B cell (primary cell): ENCODE data around the gene LDLRAD2. TPM values are rescaled to one million over a fixed set of nuclear protein-coding genes. Genes with fewer than 3 reads are reported as not detected.

Source experiments
- ATAC-seq: fragments of 200-7000 bp; cut with Tn5 transposase; one replicate; pipeline ENCODE4 v1.10.0; 2021; ENCODE audit warnings: low read depth, mild to moderate bottlenecking, moderate number of reproducible peaks, moderate library complexity
- CTCF ChIA-PET: fragments of 350-600 bp; sonication (Branson Sonifier 250); formaldehyde crosslinking; loops from one replicate; lab custom pipeline; 2021; ENCODE audit warnings: antibody characterized with exemption, inconsistent platforms; lab: Charles Lee
- POLR2A ChIA-PET: fragments of 350-600 bp; sonication (Branson Sonifier 250); formaldehyde crosslinking; loops from one replicate; lab custom pipeline; 2021; ENCODE audit warnings: antibody characterized with exemption; lab: Charles Lee
- DNase-seq: peaks from one replicate; pipeline ENCODE4 v3.0.0; 2013
- H2AFZ ChIP-seq: 2 replicates; pipeline ENCODE4 v1.6.1; 2012; ENCODE audit warnings: mild to moderate bottlenecking, low read depth, low read length; ENCODE audit not compliant: insufficient read depth, poor library complexity, severe bottlenecking
- H3K27ac ChIP-seq, 2 donors: 1 replicate in 1 of 2; 2 replicates in 1 of 2; pipeline ENCODE4 v1.5.1; 2012 to 2013; ENCODE audit warnings: low read length in 2 of 2, mild to moderate bottlenecking in 2 of 2, moderate library complexity in 1 of 2
- H3K27me3 ChIP-seq, 4 experiments: fragments of 200-600 bp in 1 of 4; sonication (generic) in 1 of 4; replicated peaks in 1 of 4; 1 replicate in 2 of 4; 2 replicates in 2 of 4; pipeline versions ENCODE4 v1.6.1 to v1.7.0; 2013 to 2016; ENCODE audit warnings: low read length in 3 of 4, mild to moderate bottlenecking in 2 of 4, mixed read lengths in 1 of 4, moderate library complexity in 1 of 4; ENCODE audit not compliant: insufficient read depth in 4 of 4, control insufficient read depth in 3 of 4; ENCODE audit errors: control extremely low read depth in 1 of 4
- H3K36me3 ChIP-seq, 2 experiments: replicated peaks in 1 of 2; 1 replicate in 1 of 2; 2 replicates in 1 of 2; pipeline versions ENCODE4 v1.6.1 to v1.7.1; 2013; ENCODE audit warnings: low read length in 1 of 2; ENCODE audit not compliant: insufficient read depth in 2 of 2, control insufficient read depth in 1 of 2; ENCODE audit errors: control extremely low read depth in 1 of 2, extremely low read depth in 1 of 2
- H3K4me1 ChIP-seq, 2 donors: fragments of 200-600 bp in 1 of 2; sonication (generic) in 1 of 2; 1 replicate in 1 of 2; 2 replicates in 1 of 2; pipeline versions ENCODE4 v1.5.1 to v1.6.1; 2013 to 2017; ENCODE audit warnings: low read length in 2 of 2; ENCODE audit not compliant: control insufficient read depth in 2 of 2, insufficient read depth in 2 of 2
- H3K4me2 ChIP-seq: replicated peaks from 2 replicates; pipeline ENCODE3; 2012; ENCODE audit warnings: mild to moderate bottlenecking, low read depth, low read length; ENCODE audit not compliant: poor library complexity, severe bottlenecking
- H3K4me3 ChIP-seq, 5 experiments: fragments of 200-600 bp in 1 of 5; sonication (generic) in 1 of 5; 1 replicate in 3 of 5; 2 replicates in 2 of 5; pipeline versions ENCODE4 v1.5.1 to v1.7.0; 2011 to 2016; ENCODE audit warnings: low read length in 4 of 5, mild to moderate bottlenecking in 4 of 5, low read depth in 2 of 5, control low read depth in 1 of 5, moderate library complexity in 1 of 5; ENCODE audit not compliant: insufficient read depth in 1 of 5; ENCODE audit errors: control extremely low read depth in 1 of 5, extremely low read depth in 1 of 5
- H3K79me2 ChIP-seq: fragments of 200-600 bp; sonication (generic); one replicate; pipeline ENCODE4 v1.6.0; 2016; ENCODE audit warnings: low read length; ENCODE audit not compliant: control insufficient read depth, insufficient read depth
- H3K9ac ChIP-seq: fragments of 200-600 bp; sonication (generic); 2 replicates; pipeline ENCODE4 v1.6.1; 2017; ENCODE audit warnings: mild to moderate bottlenecking, low read length, moderate library complexity
- H3K9me3 ChIP-seq, 3 donors: one replicate each; pipeline versions ENCODE4 v1.6.1 to v1.7.1; 2013; ENCODE audit warnings: low read length in 2 of 3; ENCODE audit not compliant: control insufficient read depth in 2 of 3, insufficient read depth in 1 of 3; ENCODE audit errors: control extremely low read depth in 1 of 3
- H4K20me1 ChIP-seq: 2 replicates; pipeline ENCODE4 v1.6.0; 2012; ENCODE audit warnings: mild to moderate bottlenecking, low read length; ENCODE audit not compliant: insufficient read depth, control insufficient read depth, poor library complexity, severe bottlenecking
- H3K27ac Mint-ChIP-seq: one replicate; pipeline ENCODE4 v1.8.0; 2021; ENCODE audit warnings: mixed read lengths
- H3K27me3 Mint-ChIP-seq: one replicate; pipeline ENCODE4 v1.8.0; 2021; ENCODE audit warnings: mixed read lengths
- H3K4me1 Mint-ChIP-seq: one replicate; pipeline ENCODE4 v1.8.0; 2021; ENCODE audit warnings: mixed read lengths
- H3K4me3 Mint-ChIP-seq: one replicate; pipeline ENCODE4 v1.8.0; 2021; ENCODE audit warnings: mixed read lengths
- H3K9me3 Mint-ChIP-seq: one replicate; pipeline ENCODE4 v1.8.0; 2022; ENCODE audit warnings: mixed read lengths; ENCODE audit not compliant: insufficient read depth
- EZH2 ChIP-seq: IDR thresholded peaks from 2 replicates; pipeline ENCODE4 v1.6.1; 2012; ENCODE audit warnings: borderline replicate concordance, low read depth, mild to moderate bottlenecking, moderate library complexity, low read length; ENCODE audit not compliant: insufficient read depth, poor library complexity, severe bottlenecking
- WGBS: methylation state at CpG from one replicate; pipeline ENCODE4 v1.1.5; 2013; ENCODE audit warnings: missing lambda C conversion rate; ENCODE audit not compliant: insufficient coverage; 5-methylcytosine and 5-hydroxymethylcytosine counted together
- intact Hi-C: fragments of 100-400 bp; cut with micrococcal nuclease; formaldehyde crosslinking; loops from one replicate; pipeline ENCODE4 v1.10.0; 2022
- polyA plus RNA-seq: library from polyadenylated mRNA; depleted of rRNA; stranded (reverse); fragments of >200 nt; gene quantifications from 2 replicates; pipeline ENCODE4 v1.2.3, GENCODE V29; 2012
- total RNA-seq, 2 donors: library from RNA; stranded (reverse); fragments of 120-200 nt in 1 of 2; gene quantifications; 1 replicate in 1 of 2; 2 replicates in 1 of 2; pipeline versions ENCODE4 v1.2.3 to v1.2.4, GENCODE V29; 2013 to 2022
- TF ChIP-seq, protein P1 (sequence below): fragments of 200-600 bp; IDR thresholded peaks from one replicate; pipeline ENCODE4 v1.8.0; 2022; ENCODE audit warnings: antibody characterized with exemption, mild to moderate bottlenecking

The LDLRAD2 gene
- total and polyA plus RNA-seq, 2 donors (not counting 1 experiment from before 2014, with no cell fraction given) = 0.47 to 3.0 TPM

DNA sequence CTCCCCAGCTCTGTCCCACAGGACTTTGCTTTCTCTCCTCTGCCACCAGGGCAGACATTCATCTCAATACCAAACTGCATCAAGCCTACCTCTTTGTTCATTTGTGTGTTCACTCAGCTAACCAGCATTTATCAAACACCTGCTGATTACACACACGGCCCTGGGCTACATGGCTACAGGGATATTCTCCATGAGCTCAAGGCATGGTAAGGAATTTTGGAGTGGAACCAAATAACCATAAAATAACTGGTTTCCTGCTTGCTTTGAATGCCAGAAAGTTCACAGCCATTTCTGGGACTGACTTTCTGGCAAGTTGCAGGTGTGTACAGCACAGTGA is 54.6 kb downstream of the LDLRAD2 start:
- intact Hi-C loops = loop anchor here (5.0 kb wide), 1 partner anchor 84 kb away; the partner anchor contains the start of gene USP48
- no CpG with 5 or more reads among the region's 1 CpG for WGBS
- Histone ChIP-seq H3K4me3 (no peak overlapping the region), H3K27me3 (no peaks in the 10 kb centered on the region), H3K27ac (peak overlapping the region; percentile 73 to 78), H3K4me1 (peaks cover 16 to 27% of the 10 kb centered on the region in 2 donors), H2AFZ (no peak overlapping the region), H3K36me3 (no peaks in the 10 kb centered on the region), H3K79me2 (no peaks in the 10 kb centered on the region), H3K9me3 (peaks cover 0 to 4% (median 0%) of the 10 kb centered on the region in 3 donors), H4K20me1 (no peaks in the 10 kb centered on the region), H3K4me2 (peak overlapping the region; percentile 61), H3K9ac (no peak overlapping the region)
- POLR2A ChIA-PET = no interaction called here
- DNase-seq = no peak
- Mint-ChIP-seq H3K4me3 (no peak overlapping the region), H3K4me1 (peaks cover 22% of the 10 kb centered on the region), H3K9me3 (no peaks in the 10 kb centered on the region), H3K27me3 (no peaks in the 10 kb centered on the region), H3K27ac (peak overlapping the region; percentile 96)
- no peak for ATAC-seq
- TF ChIP-seq, protein P1, sequence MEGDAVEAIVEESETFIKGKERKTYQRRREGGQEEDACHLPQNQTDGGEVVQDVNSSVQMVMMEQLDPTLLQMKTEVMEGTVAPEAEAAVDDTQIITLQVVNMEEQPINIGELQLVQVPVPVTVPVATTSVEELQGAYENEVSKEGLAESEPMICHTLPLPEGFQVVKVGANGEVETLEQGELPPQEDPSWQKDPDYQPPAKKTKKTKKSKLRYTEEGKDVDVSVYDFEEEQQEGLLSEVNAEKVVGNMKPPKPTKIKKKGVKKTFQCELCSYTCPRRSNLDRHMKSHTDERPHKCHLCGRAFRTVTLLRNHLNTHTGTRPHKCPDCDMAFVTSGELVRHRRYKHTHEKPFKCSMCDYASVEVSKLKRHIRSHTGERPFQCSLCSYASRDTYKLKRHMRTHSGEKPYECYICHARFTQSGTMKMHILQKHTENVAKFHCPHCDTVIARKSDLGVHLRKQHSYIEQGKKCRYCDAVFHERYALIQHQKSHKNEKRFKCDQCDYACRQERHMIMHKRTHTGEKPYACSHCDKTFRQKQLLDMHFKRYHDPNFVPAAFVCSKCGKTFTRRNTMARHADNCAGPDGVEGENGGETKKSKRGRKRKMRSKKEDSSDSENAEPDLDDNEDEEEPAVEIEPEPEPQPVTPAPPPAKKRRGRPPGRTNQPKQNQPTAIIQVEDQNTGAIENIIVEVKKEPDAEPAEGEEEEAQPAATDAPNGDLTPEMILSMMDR = no peak
- no peak for TF ChIP-seq EZH2
- CTCF ChIA-PET = no interaction called here

DNA sequence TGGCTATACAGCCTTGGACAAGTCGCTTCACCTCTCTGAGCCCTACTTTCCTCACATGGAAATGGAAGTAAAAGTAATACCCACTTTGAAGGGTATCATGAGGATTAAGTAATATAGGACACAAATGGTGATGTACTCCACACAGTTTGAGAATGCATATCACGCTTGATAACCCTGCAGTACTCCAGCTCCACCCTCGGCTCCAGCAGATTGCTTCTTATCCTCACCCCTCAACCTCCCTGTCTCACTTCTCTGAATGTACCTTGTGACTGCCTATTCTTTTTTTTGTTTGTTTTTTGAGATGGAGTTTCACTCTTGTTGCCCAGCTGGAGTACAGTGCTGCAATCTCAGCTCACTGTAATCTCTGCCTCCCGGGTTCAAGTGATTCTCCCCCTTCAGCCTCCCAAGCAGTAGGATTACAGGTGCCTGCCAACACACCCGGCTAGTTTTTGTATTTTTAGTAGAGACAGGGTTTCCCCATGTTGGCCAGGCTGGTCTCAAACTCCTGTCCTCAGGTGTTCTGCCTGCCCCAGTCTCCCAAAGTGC is 55.5 kb downstream of the LDLRAD2 start:
- H3K9me3 Mint-ChIP-seq = no peaks in the 10 kb centered on the region
- H3K27ac Mint-ChIP-seq = peak overlapping the region; percentile 68
- ATAC-seq (no peak), DNase-seq (no peak)
- Histone ChIP-seq H3K9ac (no peak overlapping the region), H3K36me3 (no peaks in the 10 kb centered on the region), H3K4me2 (no peak overlapping the region), H3K79me2 (no peaks in the 10 kb centered on the region), H3K4me3 (no peak overlapping the region), H2AFZ (no peak overlapping the region), H4K20me1 (no peaks in the 10 kb centered on the region), H3K27me3 (no peaks in the 10 kb centered on the region), H3K9me3 (no peaks in the 10 kb centered on the region), H3K4me1 (peaks cover 16 to 27% of the 10 kb centered on the region in 2 donors), H3K27ac (no peak overlapping the region)
- intact Hi-C loops = loop anchor here (5.0 kb wide), 1 partner anchor 85 kb away; the partner anchor contains the start of gene USP48
- H3K4me3 Mint-ChIP-seq = no peak overlapping the region
- TF ChIP-seq, protein P1 = no peak
- TF ChIP-seq EZH2 = no peak
- H3K4me1 Mint-ChIP-seq = peaks cover 22% of the 10 kb centered on the region
- CTCF ChIA-PET = no interaction called here
- no CpG with 5 or more reads among the region's 5 CpGs for WGBS
- POLR2A ChIA-PET = no interaction called here
- H3K27me3 Mint-ChIP-seq = no peaks in the 10 kb centered on the region
